ENCODE data around the gene HIGD1B. TPM values are rescaled to one million over a fixed set of nuclear protein-coding genes. Genes with fewer than 3 reads are reported as not detected.

HIGD1B gene
- total and polyA plus RNA-seq, 10 of the 15 experiments (the other 5 are each of a cell fraction or from before 2014, with no cell fraction given), result 1.0 TPM; not detected in 9

- RAD21 ChIA-PET (ENCODE audit: unreplicated experiment), result interaction anchor here (1.0 to 1.5 kb wide), 4 partner anchors 21 to 237 kb away, joined by 3 to 6 read pairs (median 4); partner anchors contain the start of gene ACBD4
- POLR2A ChIA-PET, result interaction anchor here (0.9 to 1.5 kb wide), 8 partner anchors 15 to 249 kb away, joined by 3 to 6 read pairs (median 3); partner anchors contain the start of gene HEXIM1
- Histone ChIP-seq H3K4me1 (ENCODE audit: control insufficient read depth, insufficient read depth, low read length) (peaks cover 3% of the 10 kb centered on the region; the same call in 1 of the 2 replicates), H3K9me3 (replicated peaks; ENCODE audit: control insufficient read depth, insufficient read depth, low read length) (no peaks in the 10 kb centered on the region), H2AFZ (ENCODE audit: control insufficient read depth, low read depth, low read length) (peak within 1 kb of the TSS; percentile 99), H3K36me3 (ENCODE audit: control insufficient read depth in 2 of 2, insufficient read depth in 2 of 2, low read length in 1 of 2) (peaks cover 0 to 3% of the 10 kb centered on the region in 2 experiments; a peak in 2 of 4 replicates), H3K79me2 (ENCODE audit: control insufficient read depth, insufficient read depth, low read length) (peaks cover 35% of the 10 kb centered on the region), H3K4me3 (peak within 1 kb of the TSS; percentile 87), H3K27ac (ENCODE audit: control insufficient read depth, insufficient read depth) (peak within 1 kb of the TSS; percentile 97), H3K9ac (ENCODE audit: control insufficient read depth, insufficient read depth, low read length) (peak within 1 kb of the TSS; percentile 87), H3K27me3 (replicated peaks in 1 of 2; ENCODE audit: control insufficient read depth in 2 of 2, insufficient read depth in 2 of 2, low read length in 1 of 2) (no peaks in the 10 kb centered on the region), H4K20me1 (ENCODE audit: control insufficient read depth, insufficient read depth) (no peaks in the 10 kb centered on the region), H3K4me2 (ENCODE audit: control insufficient read depth, insufficient read depth) (peak within 1 kb of the TSS; percentile 94)
- intact Hi-C loops (cut with micrococcal nuclease; ENCODE audit: unreplicated experiment), result no loop called here
- CTCF ChIA-PET, result interaction anchor here (0.6 to 3.2 kb wide), 11 partner anchors 11 to 298 kb away, joined by 3 to 18 read pairs (median 5); no protein-coding TSS in a partner anchor
- WGBS (ENCODE audit: insufficient coverage, insufficient replicate concordance, low lambda C conversion rate, missing lambda C conversion rate), result under 1% methylated on average over 54 of the region's 54 CpGs
- peak; percentile 91 for ATAC-seq
- in situ Hi-C loops (cut with MboI), result no loop called here
- no TSS peak for BruUV-seq (replicated peaks)
- SMC1A ChIA-PET (ENCODE audit: uncharacterized antibody, unreplicated experiment), result interaction anchor here (0.6 to 1.7 kb wide), 9 partner anchors 11 to 299 kb away, joined by 3 to 7 read pairs (median 3); partner anchors contain the start of gene GFAP
- DNase-seq (ENCODE audit: low read depth, low spot score), result peak; percentile 71
- FAIRE-seq, result peak; percentile 89
- TF ChIP-seq IRF4 (IDR thresholded peaks at IDR 0.05; ENCODE audit: low read depth, low read length), result peak; percentile 1; the same call in 1 of the 2 replicates
- TF ChIP-seq CBFB (IDR thresholded peaks at IDR 0.05; ENCODE audit: low read depth), result peak; percentile 96
- no peak; the same call in 1 of the 2 replicates for TF ChIP-seq DPF2 (IDR thresholded peaks at IDR 0.05)
- no peak for TF ChIP-seq CBX3 (IDR thresholded peaks at IDR 0.05; ENCODE audit: borderline replicate concordance, low read depth)
- TF ChIP-seq TCF12 (IDR thresholded peaks at IDR 0.05; ENCODE audit: low read depth, low read length), result peak; percentile 33; the same call in 1 of the 2 replicates
- TF ChIP-seq RBBP5 (conservative IDR thresholded peaks at IDR 0.05), result 0 out of 2 replicates have a peak, but pooled peaks have one; percentile 39
- TF ChIP-seq NFIC (IDR thresholded peaks at IDR 0.05; ENCODE audit: low read depth, low read length), result no peak
- TF ChIP-seq CREB1 (IDR thresholded peaks at IDR 0.05; ENCODE audit: low read depth), result peak; percentile 99
- TF ChIP-seq, protein P1, sequence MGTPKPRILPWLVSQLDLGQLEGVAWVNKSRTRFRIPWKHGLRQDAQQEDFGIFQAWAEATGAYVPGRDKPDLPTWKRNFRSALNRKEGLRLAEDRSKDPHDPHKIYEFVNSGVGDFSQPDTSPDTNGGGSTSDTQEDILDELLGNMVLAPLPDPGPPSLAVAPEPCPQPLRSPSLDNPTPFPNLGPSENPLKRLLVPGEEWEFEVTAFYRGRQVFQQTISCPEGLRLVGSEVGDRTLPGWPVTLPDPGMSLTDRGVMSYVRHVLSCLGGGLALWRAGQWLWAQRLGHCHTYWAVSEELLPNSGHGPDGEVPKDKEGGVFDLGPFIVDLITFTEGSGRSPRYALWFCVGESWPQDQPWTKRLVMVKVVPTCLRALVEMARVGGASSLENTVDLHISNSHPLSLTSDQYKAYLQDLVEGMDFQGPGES (IDR thresholded peaks at IDR 0.05), result 0 out of 2 replicates have a peak, but pooled peaks have one; percentile 71
- TF ChIP-seq CEBPB (IDR thresholded peaks at IDR 0.05; ENCODE audit: borderline replicate concordance in 1 of 2, low read depth in 2 of 2, low read length in 2 of 2), result no peak
- TF ChIP-seq CREM (IDR thresholded peaks at IDR 0.05; ENCODE audit: low read depth), result peak; percentile 99
- peak; percentile 54 to 94; a peak in 3 of 4 replicates for TF ChIP-seq SRF (IDR thresholded peaks at IDR 0.05; ENCODE audit: low read depth in 2 of 2, low read length in 2 of 2)
- TF ChIP-seq CHD4 (IDR thresholded peaks at IDR 0.05), result no peak
- 0 out of 2 replicates have a peak, but pooled peaks have one; percentile 57 for TF ChIP-seq RCOR1 (conservative IDR thresholded peaks at IDR 0.05; ENCODE audit: low read depth, low read length)
- peak; percentile 92 for TF ChIP-seq HCFC1 (IDR thresholded peaks at IDR 0.05; ENCODE audit: low read length)
- TF ChIP-seq, protein P2, sequence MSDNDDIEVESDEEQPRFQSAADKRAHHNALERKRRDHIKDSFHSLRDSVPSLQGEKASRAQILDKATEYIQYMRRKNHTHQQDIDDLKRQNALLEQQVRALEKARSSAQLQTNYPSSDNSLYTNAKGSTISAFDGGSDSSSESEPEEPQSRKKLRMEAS (IDR thresholded peaks at IDR 0.05; ENCODE audit: low read depth, low read length), result peak; percentile 92
- no peak; the same call in 1 of the 2 replicates for TF ChIP-seq SPI1 (IDR thresholded peaks at IDR 0.05; ENCODE audit: borderline replicate concordance, insufficient read depth, low read depth, low read length)
- TF ChIP-seq IKZF2 (IDR thresholded peaks at IDR 0.05), result peak; percentile 8 to 47; a peak in 1 of 4 replicates
- peak; percentile 13; the same call in 1 of the 2 replicates for TF ChIP-seq RFX5 (IDR thresholded peaks at IDR 0.05; ENCODE audit: low read depth, low read length)
- peak; percentile 7; the same call in 1 of the 2 replicates for TF ChIP-seq MTA2 (IDR thresholded peaks at IDR 0.05; ENCODE audit: low read depth)
- TF ChIP-seq POLR2A (IDR thresholded peaks at IDR 0.05; ENCODE audit: low read depth, low read length), result peak; percentile 96
- no peak for TF ChIP-seq CHD1 (IDR thresholded peaks at IDR 0.05; ENCODE audit: low read depth, low read length)
- TF ChIP-seq, protein P3, sequence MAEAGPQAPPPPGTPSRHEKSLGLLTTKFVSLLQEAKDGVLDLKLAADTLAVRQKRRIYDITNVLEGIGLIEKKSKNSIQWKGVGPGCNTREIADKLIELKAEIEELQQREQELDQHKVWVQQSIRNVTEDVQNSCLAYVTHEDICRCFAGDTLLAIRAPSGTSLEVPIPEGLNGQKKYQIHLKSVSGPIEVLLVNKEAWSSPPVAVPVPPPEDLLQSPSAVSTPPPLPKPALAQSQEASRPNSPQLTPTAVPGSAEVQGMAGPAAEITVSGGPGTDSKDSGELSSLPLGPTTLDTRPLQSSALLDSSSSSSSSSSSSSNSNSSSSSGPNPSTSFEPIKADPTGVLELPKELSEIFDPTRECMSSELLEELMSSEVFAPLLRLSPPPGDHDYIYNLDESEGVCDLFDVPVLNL (IDR thresholded peaks at IDR 0.05; ENCODE audit: low read depth, low read length), result no peak
- no peak for TF ChIP-seq KDM1A (IDR thresholded peaks at IDR 0.05; ENCODE audit: borderline replicate concordance)
Observed at GRCh38 chr17:44899074-44899782, 51.5 kb downstream of the HIGD1B start, which contains the start of gene EFTUD2. TSS of gene EFTUD2 (minus strand) at chr17:44899445. CDS start at chr17:44894521, 4,924 bp downstream.

Data from GM12878 (cell line).